Measurements from ENCODE around the gene SNRPD3.
"Not testable (repeated sequence)": the region's sequence is repeated elsewhere in the genome, so short reads cannot be mapped to it uniquely, and the experiment has no call there.

Gene SNRPD3

DNA sequence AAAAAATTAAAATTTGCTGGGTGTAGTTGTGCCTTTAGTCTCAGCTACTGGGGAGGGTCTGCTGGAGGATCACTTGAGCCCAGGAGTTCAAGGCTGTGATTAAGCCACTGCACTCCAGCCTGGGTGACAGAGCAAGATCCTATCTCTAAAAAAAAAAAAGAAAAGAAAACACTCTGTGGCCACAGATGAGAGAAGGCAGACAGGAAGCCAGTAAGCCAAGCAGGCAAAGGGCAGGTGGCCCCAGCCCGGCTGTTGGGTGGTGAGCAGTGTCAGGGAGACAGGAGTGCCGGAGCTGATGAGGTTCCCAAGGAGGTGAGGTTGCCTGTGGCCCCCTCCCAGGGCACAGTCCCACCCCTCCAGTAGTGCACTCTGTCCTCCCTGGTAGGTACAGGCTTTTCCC is 66.8 kb downstream of the SNRPD3 start:
- not testable (repeated sequence) for DNase-seq (ENCODE audit: low spot score)

Measured in CD4-positive, alpha-beta T cell treated with Interleukin-2 at 100 ng/mL for 4 hours (primary cell).